HG02623 (cell line): ENCODE measurements around the gene DMPK.
"Not testable (repeated sequence)": the region's sequence is repeated elsewhere in the genome, so short reads cannot be mapped to it uniquely, and the experiment has no call there.

Source experiments
- ATAC-seq: cut with Tn5 transposase; IDR thresholded peaks from one replicate; pipeline ENCODE4 v1.9.1; 2021; ENCODE audit warnings: moderate library complexity; ENCODE audit not compliant: unreplicated experiment

Gene DMPK

GRCh38 chr19:45815481-45816216 lies 33.4 kb upstream of the DMPK start:
- no peak for ATAC-seq

DNA sequence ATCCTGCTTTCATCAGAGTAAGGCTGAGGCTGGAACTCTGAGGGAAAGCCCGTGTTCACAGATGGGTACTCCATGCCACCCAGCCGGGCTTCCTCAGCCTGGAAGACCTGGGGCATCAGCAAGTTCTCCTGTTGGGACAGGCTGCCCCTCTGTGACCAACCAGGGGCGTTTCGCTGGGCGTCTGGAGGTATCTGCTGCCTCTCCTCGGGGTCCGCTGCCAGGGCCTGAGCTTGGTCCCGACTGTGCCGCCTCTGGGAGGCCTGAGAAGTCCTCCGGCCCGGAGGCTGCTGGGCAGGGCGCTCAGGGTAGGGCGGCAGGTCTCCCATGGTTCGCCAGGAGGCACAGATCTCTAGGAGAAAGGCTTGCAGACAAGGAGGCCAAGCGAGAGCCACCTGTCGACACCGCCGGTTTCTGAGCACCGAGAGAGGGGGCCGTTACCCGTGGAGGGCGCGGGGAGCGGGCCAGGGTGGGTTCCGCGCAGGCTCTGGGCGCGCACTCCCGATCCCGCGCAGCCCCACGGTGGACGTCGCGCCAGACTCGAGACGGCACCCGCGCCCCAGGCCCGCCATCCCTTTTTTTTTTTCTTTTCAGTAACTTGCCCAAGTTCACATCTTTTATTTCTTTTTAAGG lies 32.7 kb upstream of the DMPK start, which contains the start of gene RSPH6A:
RSPH6A (minus strand) TSS at position 458 of the 630 bp plus-strand sequence; CDS start at position 326, 132 bp downstream.
- ATAC-seq: no peak

DNA sequence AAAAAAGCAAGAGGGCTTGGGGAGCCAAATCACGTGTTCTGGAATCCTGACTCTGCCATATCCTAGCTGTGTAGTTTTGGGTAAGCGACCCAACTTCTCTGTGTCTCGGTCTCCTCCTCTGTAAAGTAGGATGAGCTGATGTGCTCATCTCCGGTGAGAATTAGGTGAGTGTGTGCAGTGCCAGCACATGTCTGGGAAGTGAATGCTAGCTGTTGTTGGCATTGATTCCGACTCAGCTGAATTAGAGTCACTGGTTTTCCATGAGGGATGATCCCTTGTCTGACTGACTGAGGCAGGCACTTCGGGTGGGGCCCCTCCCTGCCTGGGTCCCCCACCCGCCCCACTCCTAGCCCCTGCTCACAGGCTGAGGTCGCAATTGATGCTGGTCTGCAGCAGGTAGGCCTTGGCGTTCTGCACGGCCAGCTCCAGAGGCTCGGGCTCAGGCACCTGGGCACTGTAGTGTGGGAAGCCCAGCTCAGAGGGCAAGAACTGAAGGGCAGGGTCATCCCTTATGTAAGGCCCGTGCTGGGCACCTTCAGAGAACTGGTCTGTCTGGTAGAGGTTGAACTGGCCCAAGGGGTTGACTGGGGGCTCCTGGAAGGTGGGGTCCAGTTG lies 32.0 kb upstream of the DMPK start:
- ATAC-seq: no peak

DNA sequence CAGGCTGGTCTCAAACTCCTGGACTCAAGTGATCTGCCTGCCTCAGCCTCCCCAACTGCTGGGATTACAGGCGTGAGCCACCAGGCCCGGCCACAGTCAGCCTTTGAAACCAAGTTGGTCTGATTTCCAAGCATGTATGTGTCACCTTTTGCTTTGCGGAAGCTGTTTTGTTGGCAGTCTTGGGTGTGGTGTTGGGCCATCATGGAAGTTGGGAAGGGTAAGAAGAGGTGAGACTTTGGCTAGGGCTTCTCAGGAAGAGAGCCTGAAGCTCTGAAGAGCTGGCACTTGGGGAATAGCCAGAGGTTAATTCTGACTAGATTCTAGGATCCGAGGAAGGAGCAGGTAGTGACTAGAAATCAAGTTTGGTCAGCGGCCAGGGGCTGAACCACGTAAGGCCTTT lies 30.0 kb upstream of the DMPK start:
- ATAC-seq: no peak

- ATAC-seq: no peak
These were observed 27.4 kb upstream of the DMPK start for GRCh38 chr19:45809643-45810159.

DNA sequence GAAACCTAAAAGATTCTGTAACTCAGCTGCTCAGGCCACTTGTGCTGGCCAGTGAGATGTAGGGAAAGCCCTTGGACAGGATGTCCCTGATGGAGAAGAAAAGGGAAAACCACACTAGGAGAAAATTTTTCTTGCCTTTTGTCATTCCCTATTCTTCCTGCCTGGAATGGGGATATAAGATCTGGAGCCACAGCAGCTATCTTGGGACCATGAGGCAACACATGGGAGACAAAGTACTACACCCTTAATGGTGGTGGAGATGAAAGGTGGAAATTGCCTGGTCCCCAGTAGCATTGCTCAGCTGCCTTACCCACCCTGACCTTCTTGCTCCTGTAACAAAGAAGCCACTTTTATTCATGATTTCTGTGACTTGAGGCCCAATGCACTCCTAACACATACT lies 23.4 kb upstream of the DMPK start:
- ATAC-seq: no peak

- no peak for ATAC-seq
These were observed 22.6 kb upstream of the DMPK start for GRCh38 chr19:45804959-45805230.

GRCh38 chr19:45804140-45804958 lies 22.1 kb upstream of the DMPK start:
- ATAC-seq: no peak

DNA sequence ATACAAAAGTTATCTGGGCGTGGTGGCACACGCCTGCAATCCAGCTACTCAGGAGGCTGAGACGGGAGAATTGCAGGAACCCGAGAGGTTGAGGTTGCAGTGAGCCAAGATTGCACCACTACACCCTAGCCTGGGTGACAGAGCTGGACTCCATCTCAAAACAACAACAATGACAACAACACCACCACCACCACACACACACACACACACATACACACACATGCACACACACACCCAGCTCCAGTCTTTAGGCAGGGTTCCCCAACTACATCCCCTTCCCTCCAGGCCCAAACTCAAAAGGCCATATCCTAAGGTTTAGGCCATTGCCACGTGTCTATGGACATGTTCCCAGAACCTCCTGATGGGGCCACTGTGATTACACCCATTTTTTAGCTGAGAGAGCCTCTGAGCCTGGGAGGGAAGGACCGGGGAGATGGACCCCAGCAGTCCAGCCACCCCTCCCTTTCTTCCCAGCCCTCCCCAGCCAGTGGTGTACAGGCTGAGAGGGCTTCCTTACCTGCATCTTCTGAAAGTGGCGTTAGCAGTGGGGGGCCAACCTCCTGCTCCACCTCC lies 19.4 kb upstream of the DMPK start:
- ATAC-seq: no peak

DNA sequence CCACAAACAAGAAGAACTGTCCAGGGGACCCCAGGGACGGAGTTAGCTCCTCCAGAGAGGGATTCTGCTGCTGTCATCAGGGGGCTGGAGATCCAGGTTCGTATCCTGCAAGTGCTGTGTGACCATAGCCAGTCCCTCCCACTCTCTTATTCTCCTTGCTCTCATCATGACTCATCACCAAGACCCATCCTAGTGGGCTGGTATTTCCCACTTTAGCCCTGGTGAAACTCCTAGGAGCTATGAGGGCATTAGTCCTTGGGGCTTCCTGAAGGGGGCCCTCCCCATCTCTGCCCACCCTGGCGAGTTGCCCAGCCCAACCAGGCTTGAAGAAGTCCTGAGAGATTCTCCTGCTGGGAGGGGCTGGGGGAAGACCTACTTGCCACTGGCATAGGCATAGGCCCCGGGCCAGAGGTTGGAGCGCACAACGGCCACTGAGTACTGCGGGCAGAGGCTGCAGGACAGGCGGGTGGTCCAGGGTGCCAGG lies 17.8 kb upstream of the DMPK start:
- ATAC-seq: no peak

GRCh38 chr19:45799541-45799940 lies 17.3 kb upstream of the DMPK start:
- ATAC-seq: not testable (repeated sequence)

DNA sequence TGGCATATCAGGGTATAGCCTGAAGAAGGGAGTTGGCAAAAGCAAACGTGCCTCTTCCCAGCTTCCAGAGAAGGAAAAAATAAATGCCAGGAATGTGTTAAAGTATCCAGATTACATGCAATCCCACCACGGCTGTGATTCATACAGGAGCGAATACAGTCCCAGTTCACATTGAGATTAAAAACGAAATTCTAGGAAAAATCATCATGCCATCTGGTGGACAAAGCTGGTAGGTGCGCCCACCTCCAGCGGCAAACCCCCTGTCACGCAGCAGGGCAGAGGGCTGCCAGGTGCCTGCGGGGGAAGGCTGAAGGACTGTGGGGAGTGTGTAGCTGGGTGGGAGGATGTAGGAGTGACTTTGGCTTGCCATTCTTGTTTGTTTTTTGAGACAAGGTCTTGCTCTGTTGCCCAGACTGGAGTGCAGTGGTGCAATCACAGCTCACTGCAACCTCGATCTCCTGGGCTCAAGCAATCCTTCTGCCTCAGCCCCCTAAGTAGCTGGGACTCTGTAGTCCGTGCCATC lies 16.8 kb upstream of the DMPK start:
- ATAC-seq: no peak

DNA sequence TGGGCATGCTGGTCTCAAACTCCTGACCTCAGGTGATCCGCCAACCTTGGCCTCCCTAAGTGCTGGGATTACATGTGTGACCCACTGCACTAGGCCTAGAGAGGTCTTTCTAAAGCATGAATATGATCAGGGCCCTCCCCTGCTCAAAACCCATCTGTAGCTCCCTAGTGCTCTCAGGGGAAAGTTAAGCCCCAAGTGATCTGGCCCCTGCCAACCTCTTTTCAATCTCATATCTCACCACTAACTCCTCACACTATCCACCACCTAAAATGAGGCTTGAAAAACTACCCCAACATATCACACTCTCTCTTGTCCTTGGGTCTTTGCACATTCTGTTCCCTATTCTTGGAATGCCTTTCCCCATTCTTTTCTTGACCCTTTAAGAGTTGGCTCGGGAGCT lies 12.3 kb upstream of the DMPK start:
- no peak for ATAC-seq

DNA sequence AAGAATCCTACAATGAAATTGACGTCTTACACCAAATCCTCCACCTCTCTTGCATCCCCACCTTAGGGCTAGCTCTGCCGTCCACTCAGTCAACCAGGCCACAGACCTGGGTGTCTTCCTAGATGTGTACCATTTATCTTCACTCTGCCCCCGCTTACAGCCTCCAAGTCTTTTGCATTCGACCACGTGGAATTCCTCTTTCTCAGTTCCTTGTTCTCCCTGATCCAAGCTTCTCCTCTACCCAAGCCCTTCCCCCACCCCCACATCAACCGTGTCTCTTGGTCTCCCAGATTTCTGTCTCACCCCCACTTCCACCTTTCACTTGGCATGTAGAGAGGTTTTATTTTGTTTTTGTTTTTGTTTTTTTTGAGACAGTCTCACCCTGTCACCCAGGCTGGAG lies 11.6 kb upstream of the DMPK start:
- no peak for ATAC-seq

DNA sequence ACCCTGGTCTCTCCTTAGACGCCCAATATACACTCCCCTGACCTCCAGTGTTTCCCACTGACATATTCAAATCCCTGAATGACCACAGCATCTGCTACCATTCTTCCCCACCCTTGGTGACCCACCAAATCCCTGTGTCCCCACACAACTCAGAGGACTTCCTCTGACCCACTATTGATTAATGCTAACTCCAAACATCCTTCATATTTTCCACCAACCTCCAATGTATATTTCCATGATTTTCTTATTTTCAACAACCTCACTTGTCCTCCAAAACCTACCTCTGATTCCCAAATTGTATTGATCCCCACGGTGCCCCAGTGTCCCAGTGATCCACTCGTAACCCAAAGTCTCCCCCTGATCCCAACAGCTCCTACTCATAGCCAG lies 10.9 kb upstream of the DMPK start:
- ATAC-seq: no peak

DNA sequence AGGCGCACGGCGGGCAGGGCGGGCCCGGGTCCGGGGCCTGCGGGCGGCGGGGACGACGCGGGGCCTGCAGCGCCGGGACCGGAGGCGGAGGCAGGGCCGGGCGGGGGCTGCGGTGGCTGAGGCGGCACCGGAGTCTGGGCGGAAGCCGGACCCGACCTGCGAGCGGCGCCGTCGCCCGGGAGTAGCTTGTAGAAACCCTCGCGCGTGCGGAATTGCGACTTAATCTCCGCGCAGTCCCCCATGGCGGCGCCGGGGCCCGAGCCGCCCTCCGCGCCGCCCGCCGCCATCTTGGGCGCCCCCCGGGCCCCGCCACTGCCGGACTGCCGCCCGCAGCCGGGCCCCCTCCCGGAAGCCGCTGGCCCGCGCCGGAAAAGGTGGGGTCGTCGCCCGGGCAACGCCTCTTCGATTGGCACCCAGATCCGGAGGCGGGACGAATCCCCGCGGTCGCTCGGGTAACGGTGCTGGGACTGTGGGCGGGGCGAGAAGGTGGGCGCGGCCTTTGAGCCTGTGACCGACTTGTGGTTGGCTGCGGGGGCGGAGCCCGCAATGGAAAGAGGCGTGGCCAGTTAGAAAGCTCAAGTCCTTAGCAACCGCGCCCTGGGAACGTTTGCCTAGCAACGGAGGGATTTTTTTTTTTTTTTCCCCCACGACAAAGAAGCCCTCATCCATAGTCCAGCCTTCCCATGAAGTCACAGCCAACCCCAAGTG lies 10.3 kb upstream of the DMPK start, which contains the start of gene DMWD:
DMWD (minus strand) TSS at position 376 of the 708 bp plus-strand sequence; CDS start at position 287, 89 bp downstream.
- ATAC-seq: peak; percentile 91

DNA sequence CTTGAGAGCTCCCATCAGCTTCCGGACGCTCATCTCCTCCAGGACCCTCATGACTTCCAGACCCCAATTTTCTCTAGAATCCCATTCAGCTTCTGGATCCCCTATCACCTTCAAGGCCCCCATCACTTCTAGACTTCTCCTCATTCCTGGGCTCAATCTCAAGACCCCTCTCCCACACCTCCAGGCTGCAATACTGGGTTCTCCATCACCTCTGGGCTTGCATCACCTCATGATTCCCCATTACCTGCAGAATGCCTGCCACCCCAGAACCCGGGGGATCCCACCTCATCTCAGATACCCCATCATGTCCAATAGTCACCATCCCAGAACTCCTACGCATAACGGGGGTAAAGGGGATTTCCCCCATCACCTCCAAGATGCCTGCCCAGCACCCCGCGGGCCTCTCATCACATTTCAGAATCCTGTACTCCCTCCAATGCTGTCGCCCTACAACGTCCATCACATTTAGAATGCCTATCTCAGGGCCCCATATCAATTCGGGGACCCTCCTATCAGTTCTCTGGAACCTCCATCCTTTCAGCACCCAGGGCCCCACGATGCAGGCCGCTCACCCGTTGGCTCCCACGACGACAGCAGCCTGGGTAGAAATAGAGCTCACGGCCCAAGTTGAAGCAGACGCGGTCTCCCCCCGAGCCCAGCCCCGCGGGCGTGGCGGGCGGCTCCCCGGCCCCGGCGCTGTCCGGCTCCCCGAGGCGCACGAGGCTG lies 9.6 kb upstream of the DMPK start:
- no peak for ATAC-seq

DNA sequence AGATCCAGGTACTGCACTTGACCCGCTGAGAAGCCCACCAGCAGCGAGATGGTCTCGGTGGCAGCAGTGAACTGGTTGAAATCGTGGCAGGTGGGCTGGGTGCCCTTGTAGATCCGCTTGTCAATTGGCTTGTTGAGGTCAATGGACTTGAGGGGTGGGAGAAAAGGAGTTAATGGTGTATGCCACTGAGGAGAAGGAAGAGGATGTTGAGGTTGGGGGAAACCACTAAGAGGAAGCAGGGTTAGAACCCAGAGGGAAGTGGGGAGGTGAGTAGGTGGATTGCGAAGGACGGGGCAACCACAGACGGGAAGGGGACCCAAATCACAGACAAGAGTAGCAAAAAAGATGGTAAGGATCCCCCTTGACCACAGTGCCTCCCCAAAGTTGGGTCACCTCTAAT lies 8.7 kb upstream of the DMPK start:
- ATAC-seq: no peak
